Breast epithelium (tissue), 4 donors: ENCODE data around the gene NFIB. TPM values are rescaled to one million over a fixed set of nuclear protein-coding genes. Genes with fewer than 3 reads are reported as not detected.
A peak's percentile ranks its signal among the peaks of the same experiment; 100 is the strongest.

Experiments used
- DNase-seq, 2 donors: peaks; one replicate each; pipeline ENCODE4 v3.0.0-alpha.2; 2019; ENCODE audit warnings: low spot score in 2 of 2
- H3K27ac ChIP-seq, 2 donors: fragments of 200-600 bp; sonication (generic) in 1 of 2; one replicate each; pipeline ENCODE4 v1.5.1; 2016 to 2019; ENCODE audit warnings: mild to moderate bottlenecking in 1 of 2
- H3K27me3 ChIP-seq, 2 donors: fragments of 200-600 bp; sonication (generic) in 1 of 2; one replicate each; pipeline versions ENCODE4 v1.5.1 to v1.6.0; 2017 to 2019; ENCODE audit warnings: control low read depth in 1 of 2, mild to moderate bottlenecking in 1 of 2
- H3K36me3 ChIP-seq: fragments of 200-600 bp; one replicate; pipeline ENCODE4 v1.5.1; 2019
- H3K4me1 ChIP-seq, 2 donors: fragments of 200-600 bp; sonication (generic); one replicate each; pipeline ENCODE4 v1.5.1; 2016 to 2019; ENCODE audit warnings: control low read depth in 1 of 2
- H3K4me3 ChIP-seq, 3 donors: fragments of 200-600 bp; sonication (generic); 1 replicate in 2 of 3; 2 replicates in 1 of 3; pipeline ENCODE4 v1.5.1; 2016 to 2019; ENCODE audit warnings: mild to moderate bottlenecking in 3 of 3, moderate library complexity in 2 of 3
- H3K9me3 ChIP-seq, 2 donors: fragments of 200-600 bp; sonication (generic) in 1 of 2; one replicate each; pipeline ENCODE4 v1.5.1; 2016 to 2019; ENCODE audit warnings: control low read depth in 1 of 2
- CTCF ChIP-seq, 3 donors: fragments of 450-650 bp; IDR thresholded peaks; one replicate each; pipeline ENCODE4 v1.5.1; 2016 to 2017; ENCODE audit warnings: antibody characterized with exemption in 3 of 3, mild to moderate bottlenecking in 3 of 3, moderate library complexity in 3 of 3
- POLR2A ChIP-seq: fragments of 450-650 bp; IDR thresholded peaks from one replicate; pipeline ENCODE4 v1.6.1; 2016; ENCODE audit warnings: antibody characterized with exemption, mild to moderate bottlenecking, moderate library complexity
- POLR2AphosphoS5 ChIP-seq, 3 donors: sonication (generic); formaldehyde crosslinking; IDR thresholded peaks; one replicate each; pipeline ENCODE4 v1.6.1; 2017; ENCODE audit warnings: antibody characterized with exemption in 3 of 3
- intact Hi-C: fragments of 100-400 bp; cut with DNase I; formaldehyde crosslinking; loops from one replicate; pipeline ENCODE4 v1.15.1; 2023; ENCODE audit warnings: low total_unique reads
- total RNA-seq, 3 donors: library from RNA; depleted of rRNA; stranded (reverse); fragments of >200 nt; gene quantifications; one replicate each; pipeline ENCODE4 v1.1.0, GENCODE V29; 2016

The NFIB gene
- total RNA-seq, 3 donors from 2014 or later: 95.2 to 237 (median 105) TPM

GRCh38 chr9:14081745-14082144 lies 232.2 kb downstream of the NFIB start:
- intact Hi-C loops: no loop called here
- Histone ChIP-seq H3K36me3 (no peaks in the 10 kb centered on the region), H3K4me3 (no peak overlapping the region), H3K4me1 (no peaks in the 10 kb centered on the region), H3K27me3 (no peaks in the 10 kb centered on the region), H3K9me3 (no peaks in the 10 kb centered on the region), H3K27ac (peak overlapping the region in 1 of 2 donors; percentile 34)
- DNase-seq: no peak
- no peak for TF ChIP-seq POLR2AphosphoS5 (IDR thresholded peaks at IDR 0.05)
- no peak for TF ChIP-seq POLR2A
- no peak for TF ChIP-seq CTCF (IDR thresholded peaks at IDR 0.05)

GRCh38 chr9:14080959-14081542 lies 232.9 kb downstream of the NFIB start:
- Histone ChIP-seq H3K4me3 (no peak overlapping the region), H3K27ac (peak overlapping the region; percentile 21 to 34), H3K36me3 (no peaks in the 10 kb centered on the region), H3K4me1 (no peaks in the 10 kb centered on the region), H3K9me3 (no peaks in the 10 kb centered on the region), H3K27me3 (no peaks in the 10 kb centered on the region)
- intact Hi-C loops: no loop called here
- DNase-seq: peak in 1 of 2 donors; percentile 37
- TF ChIP-seq POLR2AphosphoS5 (IDR thresholded peaks at IDR 0.05) (no peak), POLR2A (no peak)

GRCh38 chr9:14079440-14079839 lies 234.5 kb downstream of the NFIB start:
- Histone ChIP-seq H3K36me3 (no peaks in the 10 kb centered on the region), H3K27me3 (no peaks in the 10 kb centered on the region), H3K9me3 (no peaks in the 10 kb centered on the region), H3K4me3 (no peak overlapping the region), H3K4me1 (no peaks in the 10 kb centered on the region), H3K27ac (peak overlapping the region in 1 of 2 donors; percentile 21)
- no peak for TF ChIP-seq POLR2A
- no peak for TF ChIP-seq CTCF (IDR thresholded peaks at IDR 0.05)
- no peak for TF ChIP-seq POLR2AphosphoS5 (IDR thresholded peaks at IDR 0.05)
- intact Hi-C loops: no loop called here
- no peak for DNase-seq

- TF ChIP-seq CTCF (IDR thresholded peaks at IDR 0.05): no peak
- TF ChIP-seq POLR2A: no peak
- TF ChIP-seq POLR2AphosphoS5 (IDR thresholded peaks at IDR 0.05): no peak
- H3K4me3 ChIP-seq: no peak overlapping the region
- no peaks in the 10 kb centered on the region for H3K4me1 ChIP-seq
- H3K27ac ChIP-seq: no peak overlapping the region
- DNase-seq: no peak
- H3K36me3 ChIP-seq: no peaks in the 10 kb centered on the region
- H3K9me3 ChIP-seq: no peaks in the 10 kb centered on the region
- intact Hi-C loops: no loop called here
- H3K27me3 ChIP-seq: no peaks in the 10 kb centered on the region
Observed at GRCh38 chr9:14077672-14078071, 236.3 kb downstream of the NFIB start.

- intact Hi-C loops: no loop called here
- Histone ChIP-seq H3K9me3 (no peaks in the 10 kb centered on the region), H3K36me3 (no peaks in the 10 kb centered on the region), H3K4me1 (no peaks in the 10 kb centered on the region), H3K27me3 (no peaks in the 10 kb centered on the region), H3K27ac (peak overlapping the region; percentile 16 to 40), H3K4me3 (no peak overlapping the region)
- TF ChIP-seq POLR2AphosphoS5 (IDR thresholded peaks at IDR 0.05): peak in 1 of 3 donors; percentile 52
- TF ChIP-seq CTCF (IDR thresholded peaks at IDR 0.05): no peak
- no peak for TF ChIP-seq POLR2A
- peak in 1 of 2 donors; percentile 87 for DNase-seq
Observed at GRCh38 chr9:14075218-14075617, 238.7 kb downstream of the NFIB start.

GRCh38 chr9:14072850-14073249 lies 241.1 kb downstream of the NFIB start:
- H3K4me3 ChIP-seq: no peak overlapping the region
- intact Hi-C loops: no loop called here
- H3K9me3 ChIP-seq: no peaks in the 10 kb centered on the region
- no peaks in the 10 kb centered on the region for H3K27me3 ChIP-seq
- H3K27ac ChIP-seq: peak overlapping the region in 1 of 2 donors; percentile 30
- TF ChIP-seq POLR2A (no peak), POLR2AphosphoS5 (IDR thresholded peaks at IDR 0.05) (no peak), CTCF (IDR thresholded peaks at IDR 0.05) (no peak)
- H3K36me3 ChIP-seq: no peaks in the 10 kb centered on the region
- H3K4me1 ChIP-seq: no peaks in the 10 kb centered on the region
- DNase-seq: no peak
